ENCODE data around the gene CNIH2.
A peak's percentile ranks its signal among the peaks of the same experiment; 100 is the strongest.
"Not testable (repeated sequence)": the region's sequence is repeated elsewhere in the genome, so short reads cannot be mapped to it uniquely, and the experiment has no call there.

The CNIH2 gene

GRCh38 chr11:66292543-66293332 is 14.8 kb downstream of the CNIH2 start:
- no peak for DNase-seq

- DNase-seq, result no peak
Measured at GRCh38 chr11:66293352-66293751, 15.4 kb downstream of the CNIH2 start.

GRCh38 chr11:66293777-66294625 is 16.0 kb downstream of the CNIH2 start:
- DNase-seq, result no peak

GRCh38 chr11:66294626-66295620 is 16.9 kb downstream of the CNIH2 start:
- no peak for DNase-seq

- no peak for DNase-seq
Measured at GRCh38 chr11:66297610-66298009, 19.6 kb downstream of the CNIH2 start.

GRCh38 chr11:66299186-66299585 is 21.2 kb downstream of the CNIH2 start:
- DNase-seq, result no peak

GRCh38 chr11:66302656-66303055 is 24.7 kb downstream of the CNIH2 start:
- DNase-seq, result no peak

GRCh38 chr11:66309475-66309874 is 31.5 kb downstream of the CNIH2 start:
- DNase-seq, result no peak

GRCh38 chr11:66310324-66310723 is 32.3 kb downstream of the CNIH2 start:
- no peak for DNase-seq

GRCh38 chr11:66310803-66311440 is 32.9 kb downstream of the CNIH2 start:
- DNase-seq, result not testable (repeated sequence)

- peak in 1 of 2 experiments; percentile 84 for DNase-seq
Measured at GRCh38 chr11:66311470-66311964, 33.5 kb downstream of the CNIH2 start.

GRCh38 chr11:66311965-66312548 is 34.1 kb downstream of the CNIH2 start:
- DNase-seq, result peak; percentile 90 to 91

- DNase-seq, result peak; percentile 94 to 95
Measured at GRCh38 chr11:66312549-66313320, 34.8 kb downstream of the CNIH2 start.

- DNase-seq, result no peak
Measured at GRCh38 chr11:66313321-66314185, 35.6 kb downstream of the CNIH2 start.

GRCh38 chr11:66314186-66314501 is 36.2 kb downstream of the CNIH2 start:
- no peak for DNase-seq

GRCh38 chr11:66314561-66315497 is 36.9 kb downstream of the CNIH2 start:
- no peak for DNase-seq

GRCh38 chr11:66315498-66315885 is 37.5 kb downstream of the CNIH2 start:
- no peak for DNase-seq

GRCh38 chr11:66315921-66316811 is 38.2 kb downstream of the CNIH2 start:
- DNase-seq, result no peak

Data from Kasumi-1 (cell line).